B cell (primary cell): ENCODE measurements around the gene ZNF592. TPM values are rescaled to one million over a fixed set of nuclear protein-coding genes. Genes with fewer than 3 reads are reported as not detected.

Source experiments
- ATAC-seq: fragments of 200-7000 bp; cut with Tn5 transposase; one replicate; pipeline ENCODE4 v1.10.0; 2021; ENCODE audit warnings: low read depth, mild to moderate bottlenecking, moderate number of reproducible peaks, moderate library complexity
- CTCF ChIA-PET: fragments of 350-600 bp; sonication (Branson Sonifier 250); formaldehyde crosslinking; loops from one replicate; lab custom pipeline; 2021; ENCODE audit warnings: antibody characterized with exemption, inconsistent platforms; lab: Charles Lee
- POLR2A ChIA-PET: fragments of 350-600 bp; sonication (Branson Sonifier 250); formaldehyde crosslinking; loops from one replicate; lab custom pipeline; 2021; ENCODE audit warnings: antibody characterized with exemption; lab: Charles Lee
- DNase-seq: peaks from one replicate; pipeline ENCODE4 v3.0.0; 2013
- H2AFZ ChIP-seq: 2 replicates; pipeline ENCODE4 v1.6.1; 2012; ENCODE audit warnings: mild to moderate bottlenecking, low read depth, low read length; ENCODE audit not compliant: insufficient read depth, poor library complexity, severe bottlenecking
- H3K27ac ChIP-seq, 2 donors: 1 replicate in 1 of 2; 2 replicates in 1 of 2; pipeline ENCODE4 v1.5.1; 2012 to 2013; ENCODE audit warnings: low read length in 2 of 2, mild to moderate bottlenecking in 2 of 2, moderate library complexity in 1 of 2
- H3K27me3 ChIP-seq, 4 experiments: fragments of 200-600 bp in 1 of 4; sonication (generic) in 1 of 4; replicated peaks in 1 of 4; 1 replicate in 2 of 4; 2 replicates in 2 of 4; pipeline versions ENCODE4 v1.6.1 to v1.7.0; 2013 to 2016; ENCODE audit warnings: low read length in 3 of 4, mild to moderate bottlenecking in 2 of 4, mixed read lengths in 1 of 4, moderate library complexity in 1 of 4; ENCODE audit not compliant: insufficient read depth in 4 of 4, control insufficient read depth in 3 of 4; ENCODE audit errors: control extremely low read depth in 1 of 4
- H3K36me3 ChIP-seq, 2 experiments: replicated peaks in 1 of 2; 1 replicate in 1 of 2; 2 replicates in 1 of 2; pipeline versions ENCODE4 v1.6.1 to v1.7.1; 2013; ENCODE audit warnings: low read length in 1 of 2; ENCODE audit not compliant: insufficient read depth in 2 of 2, control insufficient read depth in 1 of 2; ENCODE audit errors: control extremely low read depth in 1 of 2, extremely low read depth in 1 of 2
- H3K4me1 ChIP-seq, 2 donors: fragments of 200-600 bp in 1 of 2; sonication (generic) in 1 of 2; 1 replicate in 1 of 2; 2 replicates in 1 of 2; pipeline versions ENCODE4 v1.5.1 to v1.6.1; 2013 to 2017; ENCODE audit warnings: low read length in 2 of 2; ENCODE audit not compliant: control insufficient read depth in 2 of 2, insufficient read depth in 2 of 2
- H3K4me2 ChIP-seq: replicated peaks from 2 replicates; pipeline ENCODE3; 2012; ENCODE audit warnings: mild to moderate bottlenecking, low read depth, low read length; ENCODE audit not compliant: poor library complexity, severe bottlenecking
- H3K4me3 ChIP-seq, 5 experiments: fragments of 200-600 bp in 1 of 5; sonication (generic) in 1 of 5; 1 replicate in 3 of 5; 2 replicates in 2 of 5; pipeline versions ENCODE4 v1.5.1 to v1.7.0; 2011 to 2016; ENCODE audit warnings: low read length in 4 of 5, mild to moderate bottlenecking in 4 of 5, low read depth in 2 of 5, control low read depth in 1 of 5, moderate library complexity in 1 of 5; ENCODE audit not compliant: insufficient read depth in 1 of 5; ENCODE audit errors: control extremely low read depth in 1 of 5, extremely low read depth in 1 of 5
- H3K79me2 ChIP-seq: fragments of 200-600 bp; sonication (generic); one replicate; pipeline ENCODE4 v1.6.0; 2016; ENCODE audit warnings: low read length; ENCODE audit not compliant: control insufficient read depth, insufficient read depth
- H3K9ac ChIP-seq: fragments of 200-600 bp; sonication (generic); 2 replicates; pipeline ENCODE4 v1.6.1; 2017; ENCODE audit warnings: mild to moderate bottlenecking, low read length, moderate library complexity
- H3K9me3 ChIP-seq, 3 donors: one replicate each; pipeline versions ENCODE4 v1.6.1 to v1.7.1; 2013; ENCODE audit warnings: low read length in 2 of 3; ENCODE audit not compliant: control insufficient read depth in 2 of 3, insufficient read depth in 1 of 3; ENCODE audit errors: control extremely low read depth in 1 of 3
- H4K20me1 ChIP-seq: 2 replicates; pipeline ENCODE4 v1.6.0; 2012; ENCODE audit warnings: mild to moderate bottlenecking, low read length; ENCODE audit not compliant: insufficient read depth, control insufficient read depth, poor library complexity, severe bottlenecking
- H3K27ac Mint-ChIP-seq: one replicate; pipeline ENCODE4 v1.8.0; 2021; ENCODE audit warnings: mixed read lengths
- H3K27me3 Mint-ChIP-seq: one replicate; pipeline ENCODE4 v1.8.0; 2021; ENCODE audit warnings: mixed read lengths
- H3K4me1 Mint-ChIP-seq: one replicate; pipeline ENCODE4 v1.8.0; 2021; ENCODE audit warnings: mixed read lengths
- H3K4me3 Mint-ChIP-seq: one replicate; pipeline ENCODE4 v1.8.0; 2021; ENCODE audit warnings: mixed read lengths
- H3K9me3 Mint-ChIP-seq: one replicate; pipeline ENCODE4 v1.8.0; 2022; ENCODE audit warnings: mixed read lengths; ENCODE audit not compliant: insufficient read depth
- EZH2 ChIP-seq: IDR thresholded peaks from 2 replicates; pipeline ENCODE4 v1.6.1; 2012; ENCODE audit warnings: borderline replicate concordance, low read depth, mild to moderate bottlenecking, moderate library complexity, low read length; ENCODE audit not compliant: insufficient read depth, poor library complexity, severe bottlenecking
- WGBS: methylation state at CpG from one replicate; pipeline ENCODE4 v1.1.5; 2013; ENCODE audit warnings: missing lambda C conversion rate; ENCODE audit not compliant: insufficient coverage; 5-methylcytosine and 5-hydroxymethylcytosine counted together
- intact Hi-C: fragments of 100-400 bp; cut with micrococcal nuclease; formaldehyde crosslinking; loops from one replicate; pipeline ENCODE4 v1.10.0; 2022
- polyA plus RNA-seq: library from polyadenylated mRNA; depleted of rRNA; stranded (reverse); fragments of >200 nt; gene quantifications from 2 replicates; pipeline ENCODE4 v1.2.3, GENCODE V29; 2012
- total RNA-seq, 2 donors: library from RNA; stranded (reverse); fragments of 120-200 nt in 1 of 2; gene quantifications; 1 replicate in 1 of 2; 2 replicates in 1 of 2; pipeline versions ENCODE4 v1.2.3 to v1.2.4, GENCODE V29; 2013 to 2022
- TF ChIP-seq, protein P1 (sequence below): fragments of 200-600 bp; IDR thresholded peaks from one replicate; pipeline ENCODE4 v1.8.0; 2022; ENCODE audit warnings: antibody characterized with exemption, mild to moderate bottlenecking

Gene ZNF592
- total and polyA plus RNA-seq, 2 donors (not counting 1 experiment from before 2014, with no cell fraction given): 35.8 to 64.4 TPM

DNA sequence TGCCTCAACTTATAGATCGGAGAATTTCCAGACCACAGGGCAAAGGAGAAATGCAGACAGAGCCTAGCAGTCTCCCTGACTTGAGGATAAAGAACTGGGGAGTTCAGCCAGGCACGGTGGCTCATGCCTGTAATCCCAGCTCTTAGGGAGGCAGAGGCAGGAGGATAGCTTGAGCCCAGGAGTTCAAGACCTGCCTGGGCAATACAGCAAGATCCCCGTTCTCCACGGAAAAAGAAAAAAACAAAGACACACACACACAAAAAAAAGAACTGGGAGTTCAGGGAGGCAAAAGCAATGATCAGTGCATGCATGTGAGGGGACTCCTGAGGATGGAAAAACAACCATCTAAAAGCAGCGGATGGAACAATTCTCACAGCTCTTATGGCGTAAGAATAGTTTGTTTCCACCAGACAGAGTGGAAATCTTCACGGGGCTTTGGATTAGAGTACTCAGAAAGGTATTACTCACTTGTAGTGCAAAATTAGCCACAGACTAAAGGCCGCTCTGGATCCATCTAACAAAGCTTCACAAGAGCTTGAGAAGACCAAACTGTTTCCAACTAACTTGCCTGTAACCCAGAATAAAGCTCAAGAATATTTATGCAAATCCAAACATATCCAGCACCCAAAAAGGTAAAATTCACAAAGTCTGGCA, 48.7 kb upstream of the ZNF592 start:
- Histone ChIP-seq H3K27ac (no peak overlapping the region), H4K20me1 (peaks cover 71% of the 10 kb centered on the region)
- CTCF ChIA-PET: no interaction called here

DNA sequence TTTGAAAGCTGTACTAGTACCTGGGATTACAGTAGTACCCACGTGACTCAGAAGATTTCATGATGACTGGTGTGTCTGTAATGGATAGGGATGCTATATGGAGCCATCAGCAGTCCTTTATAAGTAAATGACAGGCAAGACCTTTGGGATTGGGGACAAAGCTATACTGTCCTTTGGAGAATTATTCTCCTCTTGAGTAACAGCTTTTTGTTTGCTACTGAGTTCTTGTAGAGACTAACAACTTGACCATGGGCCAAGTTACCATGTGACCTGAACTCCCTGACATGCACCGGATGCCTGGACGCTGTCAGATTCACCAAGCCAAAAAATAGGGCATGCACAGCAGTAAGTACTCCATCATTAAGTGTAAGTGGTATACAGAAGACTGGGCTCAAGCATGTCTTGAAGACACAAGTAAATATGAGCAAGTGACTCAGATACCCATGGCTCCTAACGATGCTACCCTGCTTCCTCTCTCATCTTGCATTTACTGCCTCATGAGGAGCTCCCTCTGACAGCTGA, 45.4 kb upstream of the ZNF592 start:
- H3K4me1 ChIP-seq: peaks cover 9 to 10% of the 10 kb centered on the region in 2 donors
- DNase-seq: no peak
- Mint-ChIP-seq H3K9me3 (no peaks in the 10 kb centered on the region), H3K27ac (no peak overlapping the region), H3K4me3 (no peak overlapping the region), H3K4me1 (peaks cover 61% of the 10 kb centered on the region), H3K27me3 (no peaks in the 10 kb centered on the region)
- H3K9me3 ChIP-seq: no peaks in the 10 kb centered on the region
- no peak overlapping the region for H3K9ac ChIP-seq
- H3K27me3 ChIP-seq: no peaks in the 10 kb centered on the region
- peak overlapping the region in 1 of 2 donors; percentile 23 for H3K27ac ChIP-seq
- H3K36me3 ChIP-seq: peaks cover 7 to 15% of the 10 kb centered on the region in 2 experiments
- ChIA-PET POLR2A (interaction anchor here (0.7 to 1.3 kb wide), 2 partner anchors 13 to 17 kb away, joined by 3 to 4 read pairs; partner anchors contain the start of gene SEC11A), CTCF (interaction anchor here (1.0 to 1.2 kb wide), 2 partner anchors 9 to 47 kb away, joined by 3 read pairs; no protein-coding TSS in a partner anchor)
- H3K4me3 ChIP-seq: no peak overlapping the region
- H3K79me2 ChIP-seq: peaks cover 99% of the 10 kb centered on the region
- TF ChIP-seq EZH2: no peak
- TF ChIP-seq, protein P1, sequence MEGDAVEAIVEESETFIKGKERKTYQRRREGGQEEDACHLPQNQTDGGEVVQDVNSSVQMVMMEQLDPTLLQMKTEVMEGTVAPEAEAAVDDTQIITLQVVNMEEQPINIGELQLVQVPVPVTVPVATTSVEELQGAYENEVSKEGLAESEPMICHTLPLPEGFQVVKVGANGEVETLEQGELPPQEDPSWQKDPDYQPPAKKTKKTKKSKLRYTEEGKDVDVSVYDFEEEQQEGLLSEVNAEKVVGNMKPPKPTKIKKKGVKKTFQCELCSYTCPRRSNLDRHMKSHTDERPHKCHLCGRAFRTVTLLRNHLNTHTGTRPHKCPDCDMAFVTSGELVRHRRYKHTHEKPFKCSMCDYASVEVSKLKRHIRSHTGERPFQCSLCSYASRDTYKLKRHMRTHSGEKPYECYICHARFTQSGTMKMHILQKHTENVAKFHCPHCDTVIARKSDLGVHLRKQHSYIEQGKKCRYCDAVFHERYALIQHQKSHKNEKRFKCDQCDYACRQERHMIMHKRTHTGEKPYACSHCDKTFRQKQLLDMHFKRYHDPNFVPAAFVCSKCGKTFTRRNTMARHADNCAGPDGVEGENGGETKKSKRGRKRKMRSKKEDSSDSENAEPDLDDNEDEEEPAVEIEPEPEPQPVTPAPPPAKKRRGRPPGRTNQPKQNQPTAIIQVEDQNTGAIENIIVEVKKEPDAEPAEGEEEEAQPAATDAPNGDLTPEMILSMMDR: no peak
- ATAC-seq: no peak
- WGBS: 82% methylated on average over 3 of the region's 4 CpGs
- H3K4me2 ChIP-seq: no peak overlapping the region
- H4K20me1 ChIP-seq: peaks cover 79% of the 10 kb centered on the region
- intact Hi-C loops: no loop called here
- no peak overlapping the region for H2AFZ ChIP-seq

More for the DNA sequence above, 48.7 kb upstream of the ZNF592 start:
- Histone ChIP-seq H3K4me2 (no peak overlapping the region), H3K4me3 (no peak overlapping the region), H3K9me3 (no peaks in the 10 kb centered on the region), H3K36me3 (peaks cover 6 to 13% of the 10 kb centered on the region in 2 experiments), H3K9ac (no peak overlapping the region), H3K79me2 (peaks cover 99% of the 10 kb centered on the region), H3K4me1 (peaks cover 11 to 23% of the 10 kb centered on the region in 2 donors), H2AFZ (no peak overlapping the region), H3K27me3 (no peaks in the 10 kb centered on the region)
- TF ChIP-seq, protein P1: no peak
- no peak for TF ChIP-seq EZH2
- H3K4me1 Mint-ChIP-seq: peaks cover 65% of the 10 kb centered on the region
- WGBS: 96% methylated on average over 3 of the region's 8 CpGs
- no peaks in the 10 kb centered on the region for H3K27me3 Mint-ChIP-seq
- ATAC-seq (no peak), DNase-seq (no peak)
- POLR2A ChIA-PET: no interaction called here
- intact Hi-C loops: no loop called here
- no peaks in the 10 kb centered on the region for H3K9me3 Mint-ChIP-seq
- H3K4me3 Mint-ChIP-seq: no peak overlapping the region
- H3K27ac Mint-ChIP-seq: no peak overlapping the region
